ENCODE measurements around the gene SOX3.
A peak's percentile ranks its signal among the peaks of the same experiment; 100 is the strongest.

SOX3 gene

DNA sequence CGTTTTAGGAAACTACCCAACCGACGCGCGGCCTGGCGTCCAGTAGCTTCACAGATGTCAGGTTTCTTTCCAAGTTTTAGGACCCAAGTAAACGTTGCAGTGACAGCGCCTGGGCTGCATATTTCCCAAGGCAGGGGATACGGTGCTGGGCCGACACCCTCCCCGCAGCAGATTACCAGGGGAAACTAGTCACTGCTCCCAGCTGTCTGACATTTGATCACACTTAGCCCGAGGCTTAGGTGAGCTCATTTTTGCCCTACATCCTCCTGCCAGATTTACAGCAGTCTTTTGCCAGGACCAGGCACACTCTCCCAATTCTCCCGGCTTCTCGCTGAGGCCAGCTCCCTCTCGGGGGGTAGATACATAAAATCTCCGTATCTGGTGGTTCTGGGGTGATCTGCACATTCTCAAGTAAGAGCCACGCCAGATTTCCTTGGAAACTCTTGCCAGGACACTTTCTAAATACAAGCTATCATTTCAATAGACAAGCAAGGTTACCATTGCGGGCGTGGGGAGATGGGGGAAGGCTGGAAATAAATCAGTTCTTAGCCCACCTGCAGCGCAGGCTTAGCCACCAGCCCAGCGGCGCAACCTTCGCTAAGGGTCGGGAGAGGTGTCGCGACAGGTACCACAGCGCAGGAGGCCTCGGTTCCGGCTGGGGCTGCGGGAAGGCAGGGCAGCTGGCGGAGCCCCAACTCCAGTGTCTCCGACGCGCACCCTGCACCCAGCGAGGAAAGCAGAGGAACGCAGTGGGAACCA is 2.5 kb upstream of the SOX3 start:
- ChIA-PET CTCF (interaction anchor here (1.3 kb wide), 1 partner anchor 66 kb away, joined by 3 read pairs; no protein-coding TSS in a partner anchor), POLR2A (no interaction called here)
- no peak overlapping the region for H3K4me3 ChIP-seq (ENCODE audit: low read depth, low read length)
- TF ChIP-seq, protein P1, sequence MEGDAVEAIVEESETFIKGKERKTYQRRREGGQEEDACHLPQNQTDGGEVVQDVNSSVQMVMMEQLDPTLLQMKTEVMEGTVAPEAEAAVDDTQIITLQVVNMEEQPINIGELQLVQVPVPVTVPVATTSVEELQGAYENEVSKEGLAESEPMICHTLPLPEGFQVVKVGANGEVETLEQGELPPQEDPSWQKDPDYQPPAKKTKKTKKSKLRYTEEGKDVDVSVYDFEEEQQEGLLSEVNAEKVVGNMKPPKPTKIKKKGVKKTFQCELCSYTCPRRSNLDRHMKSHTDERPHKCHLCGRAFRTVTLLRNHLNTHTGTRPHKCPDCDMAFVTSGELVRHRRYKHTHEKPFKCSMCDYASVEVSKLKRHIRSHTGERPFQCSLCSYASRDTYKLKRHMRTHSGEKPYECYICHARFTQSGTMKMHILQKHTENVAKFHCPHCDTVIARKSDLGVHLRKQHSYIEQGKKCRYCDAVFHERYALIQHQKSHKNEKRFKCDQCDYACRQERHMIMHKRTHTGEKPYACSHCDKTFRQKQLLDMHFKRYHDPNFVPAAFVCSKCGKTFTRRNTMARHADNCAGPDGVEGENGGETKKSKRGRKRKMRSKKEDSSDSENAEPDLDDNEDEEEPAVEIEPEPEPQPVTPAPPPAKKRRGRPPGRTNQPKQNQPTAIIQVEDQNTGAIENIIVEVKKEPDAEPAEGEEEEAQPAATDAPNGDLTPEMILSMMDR (IDR thresholded peaks at IDR 0.05; ENCODE audit: insufficient read depth, low read length, missing control alignments) = no peak
- no peak for DNase-seq (ENCODE audit: low read depth, low spot score)

DNA sequence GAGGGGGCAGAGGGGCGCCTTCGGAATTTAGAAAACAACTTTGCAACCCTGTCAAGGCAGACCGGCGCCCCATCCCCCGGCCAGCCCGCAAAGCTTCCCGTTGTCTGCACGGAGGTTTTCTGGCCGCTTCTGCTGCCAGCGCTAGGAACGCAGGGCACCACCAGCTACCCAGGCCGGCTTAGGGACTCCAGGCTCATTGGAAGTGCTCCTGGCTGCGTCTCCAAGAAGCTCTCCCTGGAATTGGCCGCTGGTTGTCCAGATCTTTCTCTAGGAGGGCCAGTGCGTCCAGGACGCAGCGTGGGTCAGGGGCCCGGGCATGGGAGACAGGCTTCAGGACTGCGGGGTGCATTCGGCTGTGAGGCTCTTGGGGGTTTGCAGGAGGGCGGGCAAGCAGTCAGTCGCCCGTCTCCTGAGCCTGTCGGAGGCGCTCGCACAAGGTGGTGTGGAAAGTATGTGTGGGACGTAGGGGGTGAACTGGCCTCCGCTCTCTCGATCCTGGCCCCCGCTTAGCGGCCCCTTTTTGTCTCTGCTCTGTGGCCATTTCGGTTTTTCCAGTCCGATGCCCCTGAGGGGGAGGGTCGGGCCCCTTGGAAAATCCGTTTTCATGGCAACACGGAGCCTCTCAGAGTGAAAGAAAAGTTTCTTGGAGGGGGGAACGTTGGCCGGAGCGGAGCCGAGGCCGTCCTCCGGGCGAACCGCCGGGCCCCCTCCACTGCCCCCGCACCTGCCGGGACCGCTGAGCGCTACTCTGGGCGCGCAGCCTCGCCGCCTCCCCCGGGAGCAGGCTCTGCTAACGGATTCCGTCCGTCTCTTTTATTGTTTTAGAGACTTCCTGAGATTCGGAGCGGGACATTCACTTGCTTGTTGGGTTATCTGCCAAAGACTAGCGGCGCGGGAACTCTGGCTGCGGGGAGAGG is 810 bp upstream of the SOX3 start:
- ChIA-PET CTCF (no interaction called here), POLR2A (no interaction called here)
- DNase-seq (ENCODE audit: low read depth, low spot score) = no peak
- TF ChIP-seq, protein P1 (IDR thresholded peaks at IDR 0.05; ENCODE audit: insufficient read depth, low read length, missing control alignments) = no peak
- no peak overlapping the region for H3K4me3 ChIP-seq (ENCODE audit: low read depth, low read length)

DNA sequence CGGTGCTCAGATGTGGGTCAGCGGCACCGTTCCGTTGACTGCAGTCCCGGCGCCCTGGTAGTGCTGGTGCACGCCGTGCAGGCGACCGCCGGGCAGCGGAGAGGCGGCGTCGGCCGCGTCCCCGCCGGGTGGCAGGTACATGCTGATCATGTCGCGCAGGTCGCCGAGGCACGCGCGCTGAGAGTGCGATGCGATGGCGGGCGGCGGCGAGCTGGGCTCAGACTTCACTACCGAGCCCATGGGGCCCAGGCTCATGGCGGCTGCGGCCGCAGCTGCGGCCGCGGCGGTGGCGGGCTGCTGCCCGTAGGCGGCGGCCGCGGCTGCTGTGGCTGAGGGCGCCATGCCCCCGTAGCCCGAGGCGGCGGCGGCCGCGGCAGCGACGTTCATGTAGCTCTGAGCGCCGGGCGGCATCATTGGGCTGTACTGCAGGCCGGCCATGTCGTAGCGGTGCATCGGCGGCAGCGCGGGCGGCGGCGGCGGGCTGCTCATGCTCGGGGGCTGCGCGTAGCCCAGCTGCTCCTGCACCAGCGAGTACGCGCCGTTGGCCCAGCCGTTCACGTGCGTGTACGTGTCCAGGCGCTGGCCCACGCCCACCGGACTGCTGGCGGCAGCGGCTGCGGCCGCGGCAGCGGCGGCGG is 1.0 kb downstream of the SOX3 start:
- CTCF ChIA-PET = no interaction called here
- no peak for DNase-seq (ENCODE audit: low read depth, low spot score)
- TF ChIP-seq, protein P1 (IDR thresholded peaks at IDR 0.05; ENCODE audit: insufficient read depth, low read length, missing control alignments) = no peak
- POLR2A ChIA-PET = no interaction called here
- H3K4me3 ChIP-seq (ENCODE audit: low read depth, low read length) = peak overlapping the region; percentile 27; the same call in 1 of the 2 replicates

DNA sequence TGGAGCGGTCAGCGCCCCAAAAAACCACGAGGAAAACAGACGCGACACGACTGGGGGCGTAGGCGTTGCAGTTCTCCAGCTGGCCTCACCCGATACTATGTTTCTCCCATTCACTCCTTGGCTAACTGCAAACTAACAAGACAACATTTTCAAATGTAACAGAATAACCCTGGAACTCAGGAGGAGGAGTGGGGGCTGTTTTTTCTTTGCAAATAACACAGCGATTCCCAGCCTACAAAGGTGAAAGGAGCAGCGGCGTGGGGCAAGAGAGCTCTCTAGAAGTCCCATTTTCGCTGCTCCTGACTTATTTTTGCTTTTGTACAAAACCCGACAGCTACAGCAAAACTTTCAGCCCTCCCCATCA is 1.6 kb downstream of the SOX3 start:
- TF ChIP-seq, protein P1 (IDR thresholded peaks at IDR 0.05; ENCODE audit: insufficient read depth, low read length, missing control alignments) = no peak
- CTCF ChIA-PET = no interaction called here
- no peak for DNase-seq (ENCODE audit: low read depth, low spot score)
- no peak overlapping the region for H3K4me3 ChIP-seq (ENCODE audit: low read depth, low read length)
- POLR2A ChIA-PET = no interaction called here

DNA sequence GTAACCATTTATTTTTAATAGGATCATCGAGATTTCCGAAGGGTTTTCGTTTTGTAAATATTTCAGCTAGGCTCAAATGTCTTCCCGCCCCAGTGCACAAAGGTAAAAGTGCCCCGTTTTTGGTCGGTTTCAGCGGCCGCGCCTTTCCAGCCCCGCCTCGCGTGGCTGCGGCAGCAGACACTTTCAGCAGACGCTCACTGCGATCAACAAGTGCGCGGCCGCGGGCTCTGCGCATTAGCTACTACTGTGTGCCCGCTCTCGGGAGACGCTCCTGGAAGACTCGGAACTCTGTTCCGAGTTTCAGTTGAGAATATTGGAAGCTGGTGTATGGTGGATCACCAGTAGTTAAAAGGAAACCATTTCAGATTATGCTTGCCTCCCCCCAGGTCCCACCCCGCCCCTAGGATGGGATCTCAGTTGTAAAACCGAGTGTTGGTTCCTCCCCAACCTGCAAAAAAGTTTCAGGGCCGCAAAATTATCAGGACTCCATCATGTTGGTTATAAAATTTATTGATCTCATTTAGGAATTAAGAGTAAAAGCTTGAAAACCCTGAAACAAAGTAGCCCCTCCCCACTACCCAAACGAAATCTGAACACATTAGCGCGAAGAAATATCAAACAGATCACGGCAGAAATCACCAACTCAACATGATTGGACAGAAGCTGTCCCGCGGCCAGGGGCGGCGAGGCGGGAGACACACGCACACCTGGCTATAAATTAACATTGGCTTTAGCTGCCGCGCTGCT is 2.2 kb downstream of the SOX3 start:
- ChIA-PET CTCF (no interaction called here), POLR2A (no interaction called here)
- no peak for DNase-seq (ENCODE audit: low read depth, low spot score)
- TF ChIP-seq, protein P1 (IDR thresholded peaks at IDR 0.05; ENCODE audit: insufficient read depth, low read length, missing control alignments) = no peak
- no peak overlapping the region for H3K4me3 ChIP-seq (ENCODE audit: low read depth, low read length)

Measured in AG04449 (cell line).